ENCODE measurements around the gene WNT3A.
A peak's percentile ranks its signal among the peaks of the same experiment; 100 is the strongest.

DNA sequence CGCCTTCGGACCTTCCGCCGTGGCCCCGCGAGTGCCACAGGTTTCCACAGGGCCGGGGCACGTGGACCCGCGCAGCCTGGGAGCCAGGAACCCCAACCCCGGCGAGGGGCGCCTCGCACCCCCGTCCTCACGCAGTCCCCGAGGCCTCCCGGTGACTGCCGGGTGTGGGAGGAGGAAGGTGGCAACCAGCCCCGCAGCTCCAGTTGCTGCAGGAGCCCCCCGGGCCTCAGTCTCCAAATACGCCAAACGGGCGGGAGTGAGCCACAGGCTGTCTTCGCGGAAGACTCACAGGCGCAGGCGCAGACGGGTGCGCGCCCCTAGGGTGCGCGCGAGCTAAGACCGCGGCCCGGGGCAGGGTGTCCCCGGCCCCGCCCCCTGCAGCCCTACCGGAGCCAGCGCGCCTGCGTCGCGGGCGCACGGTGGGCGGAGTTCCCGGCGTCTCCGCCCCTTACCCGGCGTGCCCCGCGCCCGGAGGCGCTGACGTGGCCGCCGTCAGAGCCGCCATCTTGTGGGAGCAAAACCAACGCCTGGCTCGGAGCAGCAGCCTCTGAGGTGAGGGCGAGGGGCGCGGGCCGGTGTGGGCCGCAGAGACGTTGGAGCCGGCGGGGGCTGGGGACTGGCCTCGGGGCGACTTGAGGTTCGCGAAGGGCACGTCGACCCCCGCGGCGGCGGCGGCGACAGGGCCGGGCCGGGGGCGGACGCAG, 75.6 kb downstream of the WNT3A start, which contains the start of gene ARF1:
- TF ChIP-seq, protein P1, sequence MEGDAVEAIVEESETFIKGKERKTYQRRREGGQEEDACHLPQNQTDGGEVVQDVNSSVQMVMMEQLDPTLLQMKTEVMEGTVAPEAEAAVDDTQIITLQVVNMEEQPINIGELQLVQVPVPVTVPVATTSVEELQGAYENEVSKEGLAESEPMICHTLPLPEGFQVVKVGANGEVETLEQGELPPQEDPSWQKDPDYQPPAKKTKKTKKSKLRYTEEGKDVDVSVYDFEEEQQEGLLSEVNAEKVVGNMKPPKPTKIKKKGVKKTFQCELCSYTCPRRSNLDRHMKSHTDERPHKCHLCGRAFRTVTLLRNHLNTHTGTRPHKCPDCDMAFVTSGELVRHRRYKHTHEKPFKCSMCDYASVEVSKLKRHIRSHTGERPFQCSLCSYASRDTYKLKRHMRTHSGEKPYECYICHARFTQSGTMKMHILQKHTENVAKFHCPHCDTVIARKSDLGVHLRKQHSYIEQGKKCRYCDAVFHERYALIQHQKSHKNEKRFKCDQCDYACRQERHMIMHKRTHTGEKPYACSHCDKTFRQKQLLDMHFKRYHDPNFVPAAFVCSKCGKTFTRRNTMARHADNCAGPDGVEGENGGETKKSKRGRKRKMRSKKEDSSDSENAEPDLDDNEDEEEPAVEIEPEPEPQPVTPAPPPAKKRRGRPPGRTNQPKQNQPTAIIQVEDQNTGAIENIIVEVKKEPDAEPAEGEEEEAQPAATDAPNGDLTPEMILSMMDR (conservative IDR thresholded peaks at IDR 0.05): no peak
- TF ChIP-seq ZFX (IDR thresholded peaks at IDR 0.05): 0 out of 2 replicates have a peak, but pooled peaks have one; percentile 43

Measured in C4-2B (cell line).